ENCODE results near the gene CFAP100.

Gene CFAP100

GRCh38 chr3:126399351-126399735 is 4.6 kb downstream of the CFAP100 start:
- DNase-seq (ENCODE audit: low read depth in 3 of 3, low spot score in 1 of 3) = no peak

- DNase-seq (ENCODE audit: low read depth in 3 of 3, low spot score in 1 of 3) = no peak
Measured at GRCh38 chr3:126399756-126400155, 5.0 kb downstream of the CFAP100 start.

- DNase-seq (ENCODE audit: low read depth in 3 of 3, low spot score in 1 of 3) = no peak
Measured at GRCh38 chr3:126401611-126402160, 7.0 kb downstream of the CFAP100 start.

- no peak for DNase-seq (ENCODE audit: low read depth in 3 of 3, low spot score in 1 of 3)
Measured at GRCh38 chr3:126402178-126402577, 7.5 kb downstream of the CFAP100 start.

GRCh38 chr3:126402666-126403302 is 8.1 kb downstream of the CFAP100 start:
- no peak for DNase-seq (ENCODE audit: low read depth in 3 of 3, low spot score in 1 of 3)

- DNase-seq (ENCODE audit: low read depth in 3 of 3, low spot score in 1 of 3) = no peak
Measured at GRCh38 chr3:126406389-126407296, 11.9 kb downstream of the CFAP100 start.

GRCh38 chr3:126407412-126408044 is 12.8 kb downstream of the CFAP100 start:
- no peak for DNase-seq (ENCODE audit: low read depth in 3 of 3, low spot score in 1 of 3)

- no peak for DNase-seq (ENCODE audit: low read depth in 3 of 3, low spot score in 1 of 3)
Measured at GRCh38 chr3:126408099-126408498, 13.4 kb downstream of the CFAP100 start.

- no peak for DNase-seq (ENCODE audit: low read depth in 3 of 3, low spot score in 1 of 3)
Measured at GRCh38 chr3:126412841-126413692, 18.4 kb downstream of the CFAP100 start.

- no peak for DNase-seq (ENCODE audit: low read depth in 3 of 3, low spot score in 1 of 3)
Measured at GRCh38 chr3:126413693-126414080, 19.0 kb downstream of the CFAP100 start.

GRCh38 chr3:126414406-126414805 is 19.7 kb downstream of the CFAP100 start:
- DNase-seq (ENCODE audit: low read depth in 3 of 3, low spot score in 1 of 3) = no peak

GRCh38 chr3:126414961-126415660 is 20.4 kb downstream of the CFAP100 start:
- no peak for DNase-seq (ENCODE audit: low read depth in 3 of 3, low spot score in 1 of 3)

GRCh38 chr3:126415661-126416591 is 21.2 kb downstream of the CFAP100 start:
- no peak for DNase-seq (ENCODE audit: low read depth in 3 of 3, low spot score in 1 of 3)

GRCh38 chr3:126416943-126417342 is 22.2 kb downstream of the CFAP100 start:
- no peak for DNase-seq (ENCODE audit: low read depth in 3 of 3, low spot score in 1 of 3)

GRCh38 chr3:126417515-126417914 is 22.8 kb downstream of the CFAP100 start:
- DNase-seq (ENCODE audit: low read depth in 3 of 3, low spot score in 1 of 3) = no peak

- no peak for DNase-seq (ENCODE audit: low read depth in 3 of 3, low spot score in 1 of 3)
Measured at GRCh38 chr3:126417981-126418530, 23.3 kb downstream of the CFAP100 start.

- no peak for DNase-seq (ENCODE audit: low read depth in 3 of 3, low spot score in 1 of 3)
Measured at GRCh38 chr3:126418661-126419131, 24.0 kb downstream of the CFAP100 start.

GRCh38 chr3:126419151-126419703 is 24.5 kb downstream of the CFAP100 start:
- DNase-seq (ENCODE audit: low read depth in 3 of 3, low spot score in 1 of 3) = no peak

Data from stimulated activated CD4-positive, alpha-beta T cell treated with anti-CD3 and anti-CD28 coated beads, TNF-alpha, amount 100 ng/mL, for 1 hour (primary cell).